Measurements from ENCODE around the gene VAV3.
"Not testable (repeated sequence)": the region's sequence is repeated elsewhere in the genome, so short reads cannot be mapped to it uniquely, and the experiment has no call there.

The VAV3 gene

GRCh38 chr1:107653005-107653404 is 312.0 kb downstream of the VAV3 start:
- H3K4me3 ChIP-seq (ENCODE audit: low read depth, low read length), result no peak overlapping the region
- TF ChIP-seq CTCF (IDR thresholded peaks at IDR 0.05; ENCODE audit: low read depth, low read length), result no peak

GRCh38 chr1:107650825-107651224 is 314.2 kb downstream of the VAV3 start:
- H3K4me3 ChIP-seq (ENCODE audit: low read depth, low read length), result not testable (repeated sequence)

GRCh38 chr1:107649023-107649422 is 316.0 kb downstream of the VAV3 start:
- H3K4me3 ChIP-seq (ENCODE audit: low read depth, low read length), result no peak overlapping the region
- no peak for TF ChIP-seq CTCF (IDR thresholded peaks at IDR 0.05; ENCODE audit: low read depth, low read length)

GRCh38 chr1:107648071-107648470 is 316.9 kb downstream of the VAV3 start:
- TF ChIP-seq CTCF (IDR thresholded peaks at IDR 0.05; ENCODE audit: low read depth, low read length), result no peak
- H3K4me3 ChIP-seq (ENCODE audit: low read depth, low read length), result no peak overlapping the region

- TF ChIP-seq CTCF (IDR thresholded peaks at IDR 0.05; ENCODE audit: low read depth, low read length), result no peak
These were observed 318.0 kb downstream of the VAV3 start for GRCh38 chr1:107647012-107647411.

GRCh38 chr1:107643766-107644165 is 321.2 kb downstream of the VAV3 start:
- H3K4me3 ChIP-seq (ENCODE audit: low read depth, low read length), result no peak overlapping the region
- TF ChIP-seq CTCF (IDR thresholded peaks at IDR 0.05; ENCODE audit: low read depth, low read length), result no peak

More at GRCh38 chr1:107647012-107647411, 318.0 kb downstream of the VAV3 start:
- H3K4me3 ChIP-seq (ENCODE audit: low read depth, low read length), result no peak overlapping the region

- no peak overlapping the region for H3K4me3 ChIP-seq (ENCODE audit: low read depth, low read length)
- TF ChIP-seq CTCF (IDR thresholded peaks at IDR 0.05; ENCODE audit: low read depth, low read length), result no peak
These were observed 324.8 kb downstream of the VAV3 start for GRCh38 chr1:107640207-107640606.

GRCh38 chr1:107637101-107637500 is 327.9 kb downstream of the VAV3 start:
- TF ChIP-seq CTCF (IDR thresholded peaks at IDR 0.05; ENCODE audit: low read depth, low read length), result no peak
- H3K4me3 ChIP-seq (ENCODE audit: low read depth, low read length), result no peak overlapping the region
